GM18498 (cell line): Measurements from ENCODE around the gene RRM1.

Experiments
- ATAC-seq: cut with Tn5 transposase; IDR thresholded peaks from one replicate; pipeline ENCODE4 v1.9.1; 2021; ENCODE audit warnings: mild to moderate bottlenecking, moderate library complexity; ENCODE audit not compliant: unreplicated experiment

RRM1 gene

GRCh38 chr11:4185561-4185960 is 91.0 kb downstream of the RRM1 start:
- ATAC-seq: no peak

- no peak for ATAC-seq
Observed at GRCh38 chr11:4186464-4187054, 92.0 kb downstream of the RRM1 start.

GRCh38 chr11:4187055-4187988 is 92.7 kb downstream of the RRM1 start:
- ATAC-seq: peak; percentile 97
